Liver (tissue), 9 donors: ENCODE results near the gene THRB. TPM values are rescaled to one million over a fixed set of nuclear protein-coding genes. Genes with fewer than 3 reads are reported as not detected.

Source experiments
- DNase-seq: peaks from one replicate; pipeline ENCODE4 v3.0.0-alpha.2; 2017; ENCODE audit warnings: low spot score
- H3K27ac ChIP-seq, 2 donors: one replicate each; pipeline ENCODE4 v1.7.0; 2013; ENCODE audit warnings: inconsistent platforms in 2 of 2, low read length in 2 of 2, control low read depth in 1 of 2, low read depth in 1 of 2, mild to moderate bottlenecking in 1 of 2
- H3K27me3 ChIP-seq, 4 donors: one replicate each; pipeline versions ENCODE4 v1.6.1 to v1.7.0; 2013; ENCODE audit warnings: low read length in 3 of 4, inconsistent platforms in 1 of 4, mild to moderate bottlenecking in 1 of 4, moderate library complexity in 1 of 4; ENCODE audit not compliant: control insufficient read depth in 4 of 4, insufficient read depth in 4 of 4
- H3K36me3 ChIP-seq, 4 donors: one replicate each; pipeline versions ENCODE4 v1.6.1 to v1.7.0; 2013; ENCODE audit warnings: low read length in 3 of 4, mild to moderate bottlenecking in 3 of 4, low read depth in 1 of 4, moderate library complexity in 1 of 4; ENCODE audit not compliant: control insufficient read depth in 4 of 4, insufficient read depth in 3 of 4
- H3K4me1 ChIP-seq, 4 donors: one replicate each; pipeline versions ENCODE4 v1.6.1 to v1.7.0; 2013; ENCODE audit warnings: low read length in 3 of 4, mild to moderate bottlenecking in 3 of 4, moderate library complexity in 1 of 4; ENCODE audit not compliant: control insufficient read depth in 4 of 4, insufficient read depth in 4 of 4
- H3K4me3 ChIP-seq, 3 donors: one replicate each; pipeline versions ENCODE4 v1.6.1 to v1.7.0; 2013; ENCODE audit warnings: low read length in 3 of 3, control low read depth in 1 of 3, low read depth in 1 of 3, mild to moderate bottlenecking in 1 of 3
- H3K9ac ChIP-seq, 2 donors: one replicate each; pipeline ENCODE4 v1.7.0; 2013; ENCODE audit warnings: low read length in 2 of 2, mild to moderate bottlenecking in 2 of 2, moderate library complexity in 2 of 2, control low read depth in 1 of 2, low read depth in 1 of 2
- H3K9me3 ChIP-seq, 4 donors: one replicate each; pipeline versions ENCODE4 v1.6.1 to v1.7.0; 2013; ENCODE audit warnings: low read length in 3 of 4; ENCODE audit not compliant: control insufficient read depth in 4 of 4
- FOXA1 ChIP-seq: IDR thresholded peaks from 2 replicates; pipeline ENCODE4 v1.6.1; 2016; ENCODE audit warnings: antibody characterized with exemption
- FOXA2 ChIP-seq: IDR thresholded peaks from 2 replicates; pipeline ENCODE4 v1.6.1; 2016; ENCODE audit warnings: antibody characterized with exemption
- GABPA ChIP-seq, 2 donors: IDR thresholded peaks in 1 of 2; conservative IDR thresholded peaks in 1 of 2; 2 replicates each; pipeline ENCODE4 v1.6.1; 2016; ENCODE audit warnings: antibody characterized with exemption in 2 of 2, mild to moderate bottlenecking in 1 of 2, moderate library complexity in 1 of 2
- HNF4A ChIP-seq, 2 donors: conservative IDR thresholded peaks; 2 replicates each; pipeline ENCODE4 v1.6.1; 2016; ENCODE audit warnings: antibody characterized with exemption in 2 of 2, mild to moderate bottlenecking in 2 of 2
- HNF4G ChIP-seq: IDR thresholded peaks from 2 replicates; pipeline ENCODE4 v1.6.1; 2016; ENCODE audit warnings: antibody characterized with exemption
- RAD21 ChIP-seq, 2 donors: IDR thresholded peaks; 2 replicates each; pipeline ENCODE4 v1.6.1; 2016; ENCODE audit warnings: antibody characterized with exemption in 2 of 2, mild to moderate bottlenecking in 2 of 2
- REST ChIP-seq: IDR thresholded peaks from 2 replicates; pipeline ENCODE4 v1.6.1; 2016; ENCODE audit warnings: antibody characterized with exemption, mild to moderate bottlenecking
- RXRA ChIP-seq, 2 donors: IDR thresholded peaks; 2 replicates each; pipeline ENCODE4 v1.6.1; 2017 to 2018; ENCODE audit warnings: antibody characterized with exemption in 2 of 2, mild to moderate bottlenecking in 1 of 2
- TAF1 ChIP-seq: conservative IDR thresholded peaks from 2 replicates; pipeline ENCODE4 v1.6.1; 2016; ENCODE audit warnings: antibody characterized with exemption, mild to moderate bottlenecking
- YY1 ChIP-seq: IDR thresholded peaks from 2 replicates; pipeline ENCODE4 v1.6.1; 2016; ENCODE audit warnings: antibody characterized with exemption, mild to moderate bottlenecking
- WGBS: extraction: QIAGEN DNeasy Blood & Tissue Kit; methylation state at CpG from one replicate; pipeline ENCODE4 v1.1.7; 2013; 5-methylcytosine and 5-hydroxymethylcytosine counted together
- polyA plus RNA-seq, 2 donors: library from polyadenylated mRNA; stranded (reverse) in 1 of 2; unstranded in 1 of 2; fragments of 200-250 nt in 1 of 2; fragments of >200 nt in 1 of 2; fragmentation: Nextera tagmentation in 1 of 2; extraction: Ambion mirVana in 1 of 2; gene quantifications; one replicate each; pipeline versions ENCODE4 v1.2.1 to v1.2.3, GENCODE V29; 2013 to 2015
- total RNA-seq, 2 donors: library from RNA; depleted of rRNA; stranded (reverse); fragments of >200 nt; gene quantifications; one replicate each; pipeline ENCODE4 v1.2.3, GENCODE V29; 2014
- TF ChIP-seq, protein P1 (sequence below): fragments of 150-350 bp; IDR thresholded peaks from 2 replicates; pipeline ENCODE4 v1.5.1; 2017; ENCODE audit warnings: improper control_type of control experiment, low read depth, low read length; ENCODE audit not compliant: missing input control
- TF ChIP-seq, protein P2 (sequence below): IDR thresholded peaks from 2 replicates; pipeline ENCODE4 v1.6.1; 2016; ENCODE audit warnings: antibody characterized with exemption
- donor health status: healthy.
- donor health status: healthy.
- donor health status: healthy.
- donor health status: healthy.
- donor health status: healthy.

Gene THRB
- total and polyA plus RNA-seq, 4 donors, result 5.9 to 23.9 (median 9.3) TPM

- Histone ChIP-seq H3K9me3 (no peaks in the 10 kb centered on the region), H3K4me3 (no peak overlapping the region), H3K27ac (no peak overlapping the region), H3K36me3 (no peaks in the 10 kb centered on the region), H3K9ac (no peak overlapping the region), H3K27me3 (no peaks in the 10 kb centered on the region), H3K4me1 (peaks cover 2 to 32% (median 17%) of the 10 kb centered on the region in 4 donors)
- WGBS, result 93% methylated on average over 2 of the region's 2 CpGs
- no peak for TF ChIP-seq TAF1
- no peak for TF ChIP-seq REST
- TF ChIP-seq YY1, result no peak
- TF ChIP-seq, protein P1, sequence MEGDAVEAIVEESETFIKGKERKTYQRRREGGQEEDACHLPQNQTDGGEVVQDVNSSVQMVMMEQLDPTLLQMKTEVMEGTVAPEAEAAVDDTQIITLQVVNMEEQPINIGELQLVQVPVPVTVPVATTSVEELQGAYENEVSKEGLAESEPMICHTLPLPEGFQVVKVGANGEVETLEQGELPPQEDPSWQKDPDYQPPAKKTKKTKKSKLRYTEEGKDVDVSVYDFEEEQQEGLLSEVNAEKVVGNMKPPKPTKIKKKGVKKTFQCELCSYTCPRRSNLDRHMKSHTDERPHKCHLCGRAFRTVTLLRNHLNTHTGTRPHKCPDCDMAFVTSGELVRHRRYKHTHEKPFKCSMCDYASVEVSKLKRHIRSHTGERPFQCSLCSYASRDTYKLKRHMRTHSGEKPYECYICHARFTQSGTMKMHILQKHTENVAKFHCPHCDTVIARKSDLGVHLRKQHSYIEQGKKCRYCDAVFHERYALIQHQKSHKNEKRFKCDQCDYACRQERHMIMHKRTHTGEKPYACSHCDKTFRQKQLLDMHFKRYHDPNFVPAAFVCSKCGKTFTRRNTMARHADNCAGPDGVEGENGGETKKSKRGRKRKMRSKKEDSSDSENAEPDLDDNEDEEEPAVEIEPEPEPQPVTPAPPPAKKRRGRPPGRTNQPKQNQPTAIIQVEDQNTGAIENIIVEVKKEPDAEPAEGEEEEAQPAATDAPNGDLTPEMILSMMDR, result no peak
- TF ChIP-seq RAD21 (IDR thresholded peaks at IDR 0.05), result no peak
- TF ChIP-seq FOXA2, result no peak
- TF ChIP-seq HNF4G, result no peak
- TF ChIP-seq, protein P2, sequence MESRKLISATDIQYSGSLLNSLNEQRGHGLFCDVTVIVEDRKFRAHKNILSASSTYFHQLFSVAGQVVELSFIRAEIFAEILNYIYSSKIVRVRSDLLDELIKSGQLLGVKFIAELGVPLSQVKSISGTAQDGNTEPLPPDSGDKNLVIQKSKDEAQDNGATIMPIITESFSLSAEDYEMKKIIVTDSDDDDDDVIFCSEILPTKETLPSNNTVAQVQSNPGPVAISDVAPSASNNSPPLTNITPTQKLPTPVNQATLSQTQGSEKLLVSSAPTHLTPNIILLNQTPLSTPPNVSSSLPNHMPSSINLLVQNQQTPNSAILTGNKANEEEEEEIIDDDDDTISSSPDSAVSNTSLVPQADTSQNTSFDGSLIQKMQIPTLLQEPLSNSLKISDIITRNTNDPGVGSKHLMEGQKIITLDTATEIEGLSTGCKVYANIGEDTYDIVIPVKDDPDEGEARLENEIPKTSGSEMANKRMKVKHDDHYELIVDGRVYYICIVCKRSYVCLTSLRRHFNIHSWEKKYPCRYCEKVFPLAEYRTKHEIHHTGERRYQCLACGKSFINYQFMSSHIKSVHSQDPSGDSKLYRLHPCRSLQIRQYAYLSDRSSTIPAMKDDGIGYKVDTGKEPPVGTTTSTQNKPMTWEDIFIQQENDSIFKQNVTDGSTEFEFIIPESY, result no peak
- DNase-seq, result no peak
Observed at GRCh38 chr3:24420224-24420623, 74.4 kb downstream of the THRB start.

GRCh38 chr3:24419067-24419791, 75.4 kb downstream of the THRB start:
- Histone ChIP-seq H3K27ac (peak overlapping the region in 1 of 2 donors; percentile 19), H3K27me3 (no peaks in the 10 kb centered on the region), H3K9me3 (no peaks in the 10 kb centered on the region), H3K4me1 (peaks cover 2 to 34% (median 17%) of the 10 kb centered on the region in 4 donors), H3K9ac (no peak overlapping the region), H3K36me3 (no peaks in the 10 kb centered on the region), H3K4me3 (no peak overlapping the region)
- no peak for DNase-seq
- TF ChIP-seq RAD21 (IDR thresholded peaks at IDR 0.05), result peak in 1 of 2 donors; percentile 21
- TF ChIP-seq RXRA (IDR thresholded peaks at IDR 0.05), result peak; percentile 32 to 70
- no peak for TF ChIP-seq GABPA (IDR thresholded peaks at IDR 0.05 in 1 of 2, conservative IDR thresholded peaks at IDR 0.05 in 1 of 2)
- no peak for TF ChIP-seq FOXA1
- peak in 1 of 2 donors; percentile 11 for TF ChIP-seq HNF4A (conservative IDR thresholded peaks at IDR 0.05)
- WGBS, result 44% methylated on average over 3 of the region's 3 CpGs
